Smooth muscle cell (in vitro differentiated cells): Measurements from ENCODE around the gene PTPRG. TPM values are rescaled to one million over a fixed set of nuclear protein-coding genes. Genes with fewer than 3 reads are reported as not detected.

Experiments
- DNase-seq: peaks from one replicate; lab custom pipeline; 2025; ENCODE audit not compliant: unreplicated experiment; lab: John Stamatoyannopoulos, UW
- H2AFZ ChIP-seq: fragments of 200-600 bp; sonication (generic); 2 replicates; pipeline ENCODE4 v1.6.0; 2016; ENCODE audit warnings: antibody characterized with exemption, low read depth, mild to moderate bottlenecking
- H3F3A ChIP-seq: fragments of 200-600 bp; sonication (generic); 2 replicates; pipeline ENCODE4 v1.6.0; 2017; ENCODE audit warnings: antibody characterized with exemption, low read depth
- H3K27ac ChIP-seq: fragments of 200-600 bp; sonication (generic); 2 replicates; pipeline ENCODE4 v1.5.1; 2016; ENCODE audit warnings: low read depth, mild to moderate bottlenecking
- H3K27me3 ChIP-seq: fragments of 200-600 bp; sonication (generic); 2 replicates; pipeline ENCODE4 v1.6.1; 2016; ENCODE audit warnings: low read depth, mild to moderate bottlenecking
- H3K36me3 ChIP-seq: fragments of 200-600 bp; sonication (generic); 2 replicates; pipeline ENCODE4 v1.5.1; 2016; ENCODE audit warnings: low read depth
- H3K4me1 ChIP-seq: fragments of 200-600 bp; sonication (generic); 2 replicates; pipeline ENCODE4 v1.5.1; 2016; ENCODE audit warnings: low read depth
- H3K4me2 ChIP-seq: fragments of 200-600 bp; sonication (generic); 2 replicates; pipeline ENCODE4 v1.6.0; 2016; ENCODE audit warnings: mild to moderate bottlenecking
- H3K4me3 ChIP-seq: fragments of 200-600 bp; sonication (generic); 2 replicates; pipeline ENCODE4 v1.5.1; 2016; ENCODE audit warnings: mild to moderate bottlenecking
- H3K79me2 ChIP-seq: fragments of 200-600 bp; sonication (generic); 2 replicates; pipeline ENCODE4 v1.6.0; 2016; ENCODE audit warnings: low read depth, mild to moderate bottlenecking
- H3K9ac ChIP-seq: fragments of 200-600 bp; sonication (generic); 2 replicates; pipeline ENCODE4 v1.6.0; 2016; ENCODE audit warnings: low read depth
- H3K9me3 ChIP-seq: fragments of 200-600 bp; sonication (generic); replicated peaks from 2 replicates; pipeline ENCODE4 v1.5.1; 2016; ENCODE audit warnings: low read depth
- H4K20me1 ChIP-seq: fragments of 200-600 bp; sonication (generic); 2 replicates; pipeline ENCODE4 v1.6.0; 2016; ENCODE audit warnings: low read depth
- CTCF ChIP-seq: fragments of 200-600 bp; sonication (generic); IDR thresholded peaks from 2 replicates; pipeline ENCODE4 v1.5.1; 2017; ENCODE audit warnings: borderline replicate concordance, mild to moderate bottlenecking, antibody characterized with exemption; ENCODE audit not compliant: insufficient read depth, poor library complexity, severe bottlenecking
- WGBS: methylation state at CpG from one replicate; pipeline ENCODE4 v1.1.7; 2016; ENCODE audit warnings: low lambda C conversion rate; 5-methylcytosine and 5-hydroxymethylcytosine counted together
- polyA plus RNA-seq: library from polyadenylated mRNA; unstranded; fragments of >200 nt; fragmentation: Nextera tagmentation; extraction: Ambion mirVana; gene quantifications from 2 replicates; pipeline ENCODE4 v1.2.1, GENCODE V29; 2016
- total RNA-seq: library from RNA; depleted of rRNA; stranded (reverse); fragments of >200 nt; gene quantifications from 2 replicates; pipeline ENCODE4 v1.2.3, GENCODE V29; 2014

The PTPRG gene
- total and polyA plus RNA-seq, 2 experiments from 2014 or later = 21.2 to 87.3 TPM

- WGBS = 96% methylated on average over 3 of the region's 3 CpGs
- TF ChIP-seq CTCF = no peak
- Histone ChIP-seq H3K4me3 (no peak overlapping the region), H3F3A (no peaks in the 10 kb centered on the region), H3K4me2 (no peak overlapping the region), H3K27me3 (no peaks in the 10 kb centered on the region), H3K4me1 (peaks cover 11% of the 10 kb centered on the region), H2AFZ (no peak overlapping the region), H3K9ac (no peak overlapping the region), H3K9me3 (no peaks in the 10 kb centered on the region), H3K79me2 (no peaks in the 10 kb centered on the region), H4K20me1 (peaks cover 16% of the 10 kb centered on the region), H3K27ac (no peak overlapping the region), H3K36me3 (no peaks in the 10 kb centered on the region)
- no peak for DNase-seq
Observed at GRCh38 chr3:62113092-62113491, 551.7 kb downstream of the PTPRG start.

GRCh38 chr3:62114763-62115162 is 553.4 kb downstream of the PTPRG start:
- no peak overlapping the region for H2AFZ ChIP-seq
- H4K20me1 ChIP-seq = peaks cover 16% of the 10 kb centered on the region
- no peak overlapping the region for H3K4me3 ChIP-seq
- H3K9ac ChIP-seq = no peak overlapping the region
- H3K4me2 ChIP-seq = no peak overlapping the region
- DNase-seq = no peak
- H3K27ac ChIP-seq = no peak overlapping the region
- WGBS = 100% methylated on average over 1 of the region's 1 CpG
- no peak for TF ChIP-seq CTCF
- H3K27me3 ChIP-seq = no peaks in the 10 kb centered on the region
- peaks cover 11% of the 10 kb centered on the region for H3K4me1 ChIP-seq
- H3K79me2 ChIP-seq = no peaks in the 10 kb centered on the region
- H3K9me3 ChIP-seq = no peaks in the 10 kb centered on the region
- H3F3A ChIP-seq = no peaks in the 10 kb centered on the region
- no peaks in the 10 kb centered on the region for H3K36me3 ChIP-seq

GRCh38 chr3:62117903-62118548 is 556.7 kb downstream of the PTPRG start:
- H3K4me2 ChIP-seq = no peak overlapping the region
- no peaks in the 10 kb centered on the region for H3K9me3 ChIP-seq
- H3K4me1 ChIP-seq = no peaks in the 10 kb centered on the region
- no peaks in the 10 kb centered on the region for H3K79me2 ChIP-seq
- DNase-seq = no peak
- no peaks in the 10 kb centered on the region for H3K36me3 ChIP-seq
- H2AFZ ChIP-seq = no peak overlapping the region
- H3K27me3 ChIP-seq = no peaks in the 10 kb centered on the region
- H3K9ac ChIP-seq = no peak overlapping the region
- WGBS = 79% methylated on average over 3 of the region's 3 CpGs
- peaks cover 11% of the 10 kb centered on the region for H4K20me1 ChIP-seq
- TF ChIP-seq CTCF = no peak
- H3F3A ChIP-seq = no peaks in the 10 kb centered on the region
- no peak overlapping the region for H3K4me3 ChIP-seq
- no peak overlapping the region for H3K27ac ChIP-seq

GRCh38 chr3:62119139-62119538 is 557.8 kb downstream of the PTPRG start:
- H3K36me3 ChIP-seq = no peaks in the 10 kb centered on the region
- TF ChIP-seq CTCF = no peak
- no peak for DNase-seq
- H3K79me2 ChIP-seq = no peaks in the 10 kb centered on the region
- no peaks in the 10 kb centered on the region for H3K27me3 ChIP-seq
- no peaks in the 10 kb centered on the region for H3K9me3 ChIP-seq
- no peak overlapping the region for H3K9ac ChIP-seq
- H3K4me1 ChIP-seq = no peaks in the 10 kb centered on the region
- H3K4me3 ChIP-seq = no peak overlapping the region
- peaks cover 11% of the 10 kb centered on the region for H4K20me1 ChIP-seq
- no peaks in the 10 kb centered on the region for H3F3A ChIP-seq
- no peak overlapping the region for H3K4me2 ChIP-seq
- no peak overlapping the region for H2AFZ ChIP-seq
- WGBS = 91% methylated on average over 4 of the region's 4 CpGs
- no peak overlapping the region for H3K27ac ChIP-seq
